ENCODE data around the gene RNF43.
"Not testable (repeated sequence)": the region's sequence is repeated elsewhere in the genome, so short reads cannot be mapped to it uniquely, and the experiment has no call there.

RNF43 gene

DNA sequence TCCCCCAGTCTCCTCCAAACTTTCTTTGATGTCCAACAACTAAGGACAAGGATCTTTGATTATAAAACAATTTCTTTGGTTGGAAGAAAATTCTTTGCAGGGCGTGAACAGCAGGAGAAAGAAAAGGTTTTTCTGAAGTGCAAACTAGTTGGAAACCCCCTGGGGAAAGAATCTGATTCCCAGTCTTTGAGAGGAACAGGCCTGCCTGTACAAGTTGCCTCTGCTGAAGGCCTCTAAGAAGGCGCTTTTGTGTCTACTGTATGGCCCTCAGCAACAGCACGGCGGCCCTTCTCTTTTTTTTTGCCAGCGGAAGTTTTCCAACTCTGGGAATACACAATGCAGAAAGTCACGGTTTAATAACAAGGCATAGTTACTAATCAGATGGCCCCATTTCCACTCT lies 14.0 kb downstream of the RNF43 start:
- DNase-seq, result no peak

DNA sequence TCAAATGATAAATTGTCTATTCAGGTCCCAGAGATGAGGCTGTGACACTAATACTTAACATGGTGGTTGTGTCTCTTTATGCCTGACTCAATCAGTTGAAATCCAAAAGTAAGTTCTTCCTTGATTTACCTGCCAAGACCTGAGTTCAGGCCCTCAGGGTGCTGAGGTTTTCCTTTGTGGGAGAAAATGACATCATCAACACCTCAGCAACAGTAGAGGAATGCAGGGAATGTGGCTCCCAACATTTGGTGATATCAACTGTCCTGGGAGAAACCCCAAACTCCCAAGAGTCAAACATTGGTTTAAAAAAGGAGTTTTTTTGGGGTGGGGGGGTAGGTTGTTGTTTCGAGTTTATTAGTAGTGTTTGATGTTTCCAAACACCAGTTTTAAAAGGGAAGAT lies 14.7 kb downstream of the RNF43 start:
- no peak for DNase-seq

DNA sequence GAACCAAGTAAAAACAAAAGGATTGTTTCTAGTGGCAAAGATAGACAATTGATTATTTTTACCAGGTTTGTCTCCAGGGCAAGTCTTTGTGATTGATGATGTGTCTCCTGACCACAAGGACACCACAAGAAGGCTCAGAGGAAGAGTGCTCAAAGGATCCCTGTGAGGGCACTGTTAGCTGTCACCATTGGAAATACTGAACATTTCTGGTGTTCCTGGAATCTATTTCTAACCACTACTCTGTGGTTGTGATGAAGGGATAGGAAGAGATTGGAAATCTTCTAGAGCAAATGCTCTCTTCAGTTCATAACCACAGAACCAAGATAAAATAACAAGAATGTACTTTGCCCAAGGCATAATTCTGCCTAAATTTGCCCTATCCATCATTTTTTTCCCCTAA lies 15.3 kb downstream of the RNF43 start:
- DNase-seq, result no peak

DNA sequence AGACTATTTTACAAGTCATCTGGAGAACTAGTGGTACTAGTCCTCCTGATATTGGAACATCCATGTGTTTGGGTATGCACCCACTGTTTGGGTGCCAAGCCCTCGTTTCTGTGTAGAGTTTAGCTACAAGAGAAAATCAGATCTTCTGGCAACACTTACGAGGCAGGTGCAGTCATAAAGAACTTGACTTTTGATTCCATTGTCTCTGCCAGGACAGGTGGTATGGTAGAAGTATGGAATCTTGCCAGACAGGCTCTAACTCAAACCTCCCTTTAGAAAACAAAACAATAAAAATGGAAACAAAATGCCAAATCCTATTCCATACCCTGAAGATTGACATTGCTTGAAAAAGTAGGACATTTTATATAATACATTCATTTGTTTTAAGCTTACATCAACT lies 16.0 kb downstream of the RNF43 start:
- DNase-seq, result no peak

DNA sequence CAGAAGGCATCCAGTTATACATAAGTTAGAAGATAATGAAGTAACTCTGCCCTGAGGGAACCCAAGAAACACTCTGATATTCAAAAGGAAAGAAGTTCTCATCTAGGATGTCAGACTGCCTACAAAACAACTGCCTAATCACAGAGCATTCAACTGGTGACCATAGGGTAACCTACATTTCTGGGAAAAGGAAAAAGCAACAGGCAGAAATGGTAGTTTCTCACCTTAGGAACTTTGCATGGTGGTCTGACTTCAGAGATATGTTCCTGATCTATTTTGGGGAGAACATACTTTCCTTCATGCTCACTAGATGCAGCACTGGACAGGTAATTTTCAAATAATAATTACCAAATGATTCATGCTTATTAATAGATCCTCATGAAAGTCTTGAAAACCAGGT lies 16.5 kb downstream of the RNF43 start:
- no peak for DNase-seq

DNA sequence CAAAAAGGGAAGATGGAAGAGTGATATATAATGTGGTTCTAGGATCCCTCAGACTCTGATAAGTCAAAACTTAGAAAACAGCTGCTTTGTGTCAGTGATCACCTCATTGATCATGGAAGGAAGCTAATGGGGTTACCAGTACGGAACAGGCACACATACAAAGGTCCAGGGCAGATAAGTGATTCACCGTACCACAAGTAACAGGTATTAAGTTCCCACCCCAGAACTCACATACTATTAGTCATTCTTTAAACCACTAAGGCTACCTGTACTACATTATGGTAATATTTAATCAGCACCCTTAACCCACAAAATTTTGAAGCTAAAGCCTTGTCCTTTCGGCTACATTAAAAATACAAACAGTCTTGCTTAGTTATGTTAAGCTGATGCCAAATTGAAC lies 17.4 kb downstream of the RNF43 start:
- DNase-seq, result no peak

DNA sequence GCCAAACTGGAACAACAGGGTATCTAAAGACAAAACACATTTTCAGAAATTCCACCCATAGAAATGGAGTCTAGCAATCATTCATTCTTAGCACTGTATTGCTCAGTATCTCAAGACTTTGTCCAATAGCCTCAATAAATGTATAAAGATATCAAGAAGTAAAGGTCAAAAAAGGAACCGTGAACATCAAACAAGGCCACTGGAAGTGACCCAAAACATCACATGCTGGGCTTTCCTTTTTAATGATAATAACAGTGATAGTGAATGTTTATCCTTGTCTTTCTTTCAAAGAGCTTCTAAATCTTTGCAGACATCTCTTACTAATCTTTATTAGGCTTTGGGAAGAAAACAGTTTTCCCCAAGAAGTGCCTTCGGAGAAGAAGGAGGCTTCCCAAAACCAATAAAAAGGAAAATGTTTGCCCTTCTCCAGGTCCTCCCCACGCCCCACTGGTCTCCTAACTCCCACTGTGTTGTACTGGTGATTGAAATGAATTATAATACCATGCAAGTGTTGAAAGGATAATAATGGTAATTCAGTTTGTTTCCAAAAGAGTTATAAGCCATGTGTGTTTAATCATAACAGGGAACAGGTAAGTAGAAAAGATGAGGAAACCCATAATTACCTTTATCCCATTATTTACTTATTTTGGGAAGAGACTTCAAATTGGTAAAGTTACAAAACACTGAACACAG lies 18.6 kb downstream of the RNF43 start:
- DNase-seq, result no peak

DNA sequence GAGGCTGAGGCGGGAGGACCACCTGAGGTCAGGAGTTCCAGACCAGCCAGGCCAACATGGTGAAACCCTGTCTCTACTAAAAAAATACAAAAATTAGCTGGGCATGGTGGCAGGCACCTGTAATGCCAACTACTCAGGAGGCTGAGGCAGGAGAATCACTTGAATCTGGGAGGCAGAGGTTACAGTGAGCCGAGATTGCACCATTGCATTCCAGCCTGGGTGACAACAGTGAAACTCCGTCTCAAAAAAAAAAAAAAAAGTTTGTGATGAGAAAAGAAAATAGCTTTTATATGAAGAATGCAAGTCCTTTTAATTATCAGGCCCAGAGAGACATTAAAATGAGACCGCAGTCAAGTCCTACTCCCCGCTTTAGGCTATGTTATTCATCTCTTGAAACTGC lies 19.9 kb downstream of the RNF43 start:
- not testable (repeated sequence) for DNase-seq

DNA sequence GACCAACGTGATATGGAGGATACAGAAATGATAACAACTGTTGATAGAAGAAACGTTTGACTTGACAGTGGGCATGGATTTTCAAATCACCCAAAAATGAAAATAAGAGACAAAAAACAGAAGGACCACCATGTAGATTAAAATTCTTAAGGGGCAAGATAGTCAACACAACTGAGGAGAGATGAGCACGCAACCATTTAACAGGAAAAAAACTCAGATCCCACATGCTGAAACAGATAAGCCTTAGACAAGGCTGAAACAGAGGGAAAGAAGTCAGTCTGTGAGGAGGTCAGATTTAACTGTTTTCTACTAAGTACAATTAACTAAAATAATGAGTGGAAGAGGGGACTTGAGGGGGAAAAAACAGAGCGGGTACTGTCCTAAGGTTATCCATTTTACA lies 21.2 kb downstream of the RNF43 start:
- no peak for DNase-seq

DNA sequence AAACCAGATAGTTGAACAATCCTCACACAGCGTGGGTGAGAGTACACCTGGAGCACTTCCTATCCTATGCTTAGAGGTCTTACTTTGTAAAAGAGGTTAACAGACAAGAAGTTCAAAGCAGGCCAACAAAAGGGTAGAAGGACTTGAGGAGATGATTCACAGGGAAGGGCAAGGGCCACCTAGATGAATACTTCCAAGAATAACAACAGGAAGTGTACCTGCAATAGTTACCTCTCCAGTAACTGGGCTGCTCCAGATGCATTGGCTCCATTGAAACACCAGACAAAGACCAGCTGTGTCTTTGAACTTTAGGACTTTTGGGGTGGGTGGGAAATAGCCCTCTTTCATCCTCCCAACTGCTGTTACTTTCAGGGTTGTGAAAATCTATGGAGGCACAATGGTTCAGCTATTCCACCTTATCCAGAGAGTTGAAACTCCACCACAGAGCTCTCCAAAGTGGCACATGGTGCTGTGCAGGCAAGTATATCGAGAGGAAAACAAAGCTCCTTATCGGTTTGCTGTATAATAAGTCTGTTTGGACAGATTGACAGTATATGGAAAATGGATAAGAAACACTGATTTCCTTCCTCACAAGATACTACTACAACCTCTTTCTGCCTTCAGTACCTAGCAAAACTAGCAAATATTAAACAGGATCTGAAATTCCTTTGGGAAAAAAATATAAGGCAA lies 22.7 kb downstream of the RNF43 start:
- DNase-seq, result no peak

DNA sequence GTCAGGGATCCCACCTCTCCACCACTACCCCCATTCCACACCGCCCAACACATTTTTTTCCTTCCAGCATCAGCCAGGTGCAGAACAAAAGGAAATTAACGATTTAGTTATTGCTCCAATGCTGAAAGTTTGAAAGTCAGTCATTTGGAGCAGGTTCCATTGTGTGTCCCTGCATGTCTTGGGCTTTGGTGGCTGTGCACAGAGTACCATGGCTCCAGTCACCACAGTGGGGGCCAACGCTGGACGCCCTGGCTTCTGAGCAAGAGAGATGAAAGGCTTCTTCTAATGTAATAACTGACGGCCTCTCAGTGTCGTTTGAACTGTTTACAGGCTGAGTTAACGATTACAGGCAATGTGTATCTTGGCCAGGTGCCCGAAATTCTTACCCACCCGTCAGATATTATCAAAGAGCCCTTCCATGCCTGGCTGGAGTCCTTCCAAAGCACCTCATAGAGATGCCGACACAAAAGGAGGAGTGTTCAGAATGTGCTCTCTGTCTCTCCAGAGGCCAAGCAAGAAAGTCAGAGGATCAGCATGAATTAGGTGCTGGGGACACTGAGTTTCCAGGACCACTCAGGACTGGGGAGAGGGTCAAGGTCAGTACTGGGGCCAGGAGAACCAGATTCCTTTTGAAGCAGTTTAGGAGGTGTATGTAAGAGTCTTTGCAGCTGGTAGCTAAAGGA lies 25.9 kb downstream of the RNF43 start:
- DNase-seq, result no peak

DNA sequence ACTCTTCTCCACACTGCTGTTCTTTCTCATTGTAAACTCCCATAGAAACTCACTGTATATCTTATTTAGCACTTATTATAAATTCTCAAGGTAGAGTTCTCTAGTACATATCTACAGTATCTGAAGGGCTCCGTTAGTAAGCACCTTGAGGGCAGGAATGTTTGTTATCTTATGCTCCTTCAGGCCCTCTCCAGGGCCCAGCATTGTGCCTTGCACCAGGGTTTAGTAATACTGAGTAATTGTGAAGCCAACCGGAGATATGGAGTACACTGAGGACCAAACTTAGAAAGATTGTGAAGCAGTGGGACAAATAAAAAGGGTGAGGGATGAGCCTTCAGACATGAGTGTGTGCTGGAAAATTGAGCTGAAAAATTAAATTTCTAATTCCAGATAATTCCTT lies 26.4 kb downstream of the RNF43 start:
- no peak for DNase-seq

DNA sequence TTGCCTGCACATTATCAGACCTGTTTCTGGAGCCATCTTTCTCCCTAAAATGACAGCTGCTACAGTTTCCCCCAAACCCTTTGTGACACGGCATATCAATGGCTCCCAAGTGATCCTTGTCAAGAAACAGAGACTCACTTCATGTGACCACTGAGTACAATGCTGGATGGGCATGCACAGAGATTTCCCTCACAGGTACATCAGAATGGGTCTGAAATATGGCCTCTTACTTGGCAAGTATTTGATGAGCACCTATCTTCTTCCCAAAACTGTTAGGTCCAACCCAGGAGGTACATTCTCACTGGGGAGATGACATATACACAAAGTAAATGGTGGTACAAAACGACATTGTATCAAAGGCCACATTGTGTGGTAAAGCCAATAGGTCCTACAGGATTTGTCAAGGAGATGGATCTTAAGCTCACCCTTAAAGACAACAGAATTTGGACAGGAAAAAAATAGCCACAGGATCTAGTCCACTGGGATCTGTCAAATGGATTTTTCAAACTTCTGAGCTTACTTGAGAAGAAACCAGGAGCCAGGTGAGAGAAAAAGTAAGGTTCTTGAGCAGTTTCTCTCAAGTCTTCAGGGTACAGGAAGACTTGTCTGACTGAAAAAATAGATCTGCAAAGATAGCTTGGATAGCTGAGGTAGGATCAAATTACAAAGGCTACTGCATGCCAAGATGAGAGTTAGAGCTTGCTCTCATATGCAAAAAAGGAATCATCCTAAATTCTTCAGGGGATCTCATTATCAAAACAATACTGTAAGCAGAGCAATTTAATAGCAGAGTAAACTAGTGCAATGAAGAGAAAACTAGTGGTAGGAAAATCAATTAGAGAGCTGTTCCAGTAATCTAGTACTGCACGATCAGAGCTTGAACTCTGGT lies 28.8 kb downstream of the RNF43 start:
- DNase-seq, result no peak

DNA sequence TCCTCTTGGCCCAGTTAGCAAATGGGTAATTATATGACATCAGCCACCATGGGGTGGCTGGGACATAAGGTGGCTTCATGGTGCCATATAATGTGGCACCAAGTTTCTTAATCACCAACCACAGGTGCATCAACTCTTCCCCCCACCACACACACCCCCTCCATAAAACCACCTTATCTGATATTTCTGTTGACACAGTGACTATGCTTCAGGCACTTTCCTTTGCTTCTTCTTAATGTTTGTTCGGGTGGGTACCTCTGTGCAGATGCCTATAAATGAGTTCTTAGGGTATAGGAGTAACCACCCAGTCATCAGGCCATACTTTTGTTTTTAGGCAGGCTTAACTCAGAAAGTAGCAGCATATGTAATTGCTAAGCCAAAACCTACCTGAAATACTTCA lies 29.5 kb downstream of the RNF43 start:
- no peak for DNase-seq

DNA sequence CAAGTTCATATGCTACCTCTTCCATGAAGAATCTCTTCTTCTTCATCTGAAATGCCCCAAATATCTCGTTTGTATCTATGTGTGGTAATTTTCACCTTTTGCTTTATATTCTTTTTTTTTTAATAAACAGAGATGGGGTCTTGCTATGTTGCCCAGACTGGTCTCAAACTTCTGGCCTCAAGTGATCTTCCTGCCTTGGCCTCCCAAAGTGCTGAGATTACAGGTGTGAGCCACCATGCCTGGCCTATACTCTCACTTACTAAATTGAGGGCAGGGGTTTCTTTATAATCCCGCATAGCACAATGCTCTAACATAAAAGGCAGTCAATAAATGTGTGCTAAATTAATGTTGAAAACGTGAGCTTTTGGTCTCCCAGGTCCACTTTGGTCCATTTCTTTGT lies 30.6 kb downstream of the RNF43 start:
- no peak for DNase-seq

DNA sequence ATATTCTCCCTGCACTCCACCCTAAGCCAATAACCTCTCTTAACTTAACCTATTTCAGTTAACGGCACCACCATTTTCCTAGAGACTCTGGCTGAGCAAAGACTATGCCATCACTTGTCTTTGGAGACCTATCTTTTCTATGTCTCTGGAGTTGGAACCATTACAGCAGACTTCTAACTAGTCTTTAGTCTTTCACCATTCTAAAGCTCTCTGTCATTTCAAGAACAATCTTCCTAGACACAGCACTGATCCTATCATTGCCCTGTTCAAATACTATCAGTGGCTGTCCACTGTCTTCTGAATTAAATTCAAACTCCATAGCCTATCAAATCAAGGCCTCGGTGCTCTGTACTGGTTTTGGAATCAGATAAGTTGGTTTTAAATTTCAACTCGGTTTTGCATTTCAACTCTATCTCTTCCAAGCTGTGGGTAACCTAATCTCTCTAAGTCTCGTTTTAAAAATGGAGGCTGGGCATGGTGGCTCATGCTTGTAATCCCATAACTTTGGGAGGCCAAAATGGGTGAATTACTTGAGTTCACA lies 31.9 kb downstream of the RNF43 start:
- DNase-seq, result no peak

DNA sequence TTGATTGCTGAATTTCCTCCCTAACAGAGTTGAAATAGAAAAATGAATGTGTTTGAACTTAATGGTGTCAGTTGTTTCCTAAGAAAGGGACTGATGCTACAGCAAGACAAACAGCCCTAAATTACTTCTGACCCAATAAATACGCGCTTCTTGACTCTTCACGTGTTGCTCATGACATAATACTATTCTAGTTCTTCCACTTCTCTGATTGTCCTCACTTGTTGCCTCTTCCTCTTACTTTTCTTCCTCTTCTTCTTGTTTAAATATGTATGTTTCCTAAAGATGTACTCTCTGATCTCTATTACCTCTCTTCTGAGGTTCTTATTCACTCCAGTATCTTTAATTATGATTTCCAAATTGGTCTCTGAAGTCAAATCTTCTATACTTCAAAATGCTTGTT lies 32.4 kb downstream of the RNF43 start:
- no peak for DNase-seq

DNA sequence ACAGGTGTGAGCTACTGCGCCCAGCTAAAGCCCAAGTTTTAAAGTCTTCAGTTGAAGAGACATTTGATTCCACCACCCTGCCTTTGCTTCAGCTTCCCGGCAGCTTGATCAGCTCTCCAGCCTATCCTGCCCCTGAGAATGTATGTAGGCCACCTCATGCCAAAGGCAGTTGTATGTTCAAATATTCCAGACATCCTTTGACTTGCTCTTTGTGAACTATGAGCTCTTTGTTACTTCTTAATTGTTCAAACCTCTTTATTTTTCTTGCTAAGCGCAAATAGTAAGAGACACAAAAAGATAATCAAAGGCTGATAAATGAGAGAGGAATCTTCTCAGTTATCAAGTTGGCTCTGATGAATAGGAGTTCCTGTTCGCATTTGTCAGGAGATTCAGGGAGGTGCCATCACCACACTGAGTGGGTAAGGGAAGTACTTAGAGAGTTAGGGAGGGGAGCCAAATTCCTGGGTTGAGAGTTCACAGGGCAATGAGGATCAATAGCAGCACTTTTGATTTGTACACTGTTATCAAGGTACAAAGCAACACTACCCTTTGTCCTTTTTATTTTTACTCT lies 33.4 kb downstream of the RNF43 start:
- DNase-seq, result no peak

DNA sequence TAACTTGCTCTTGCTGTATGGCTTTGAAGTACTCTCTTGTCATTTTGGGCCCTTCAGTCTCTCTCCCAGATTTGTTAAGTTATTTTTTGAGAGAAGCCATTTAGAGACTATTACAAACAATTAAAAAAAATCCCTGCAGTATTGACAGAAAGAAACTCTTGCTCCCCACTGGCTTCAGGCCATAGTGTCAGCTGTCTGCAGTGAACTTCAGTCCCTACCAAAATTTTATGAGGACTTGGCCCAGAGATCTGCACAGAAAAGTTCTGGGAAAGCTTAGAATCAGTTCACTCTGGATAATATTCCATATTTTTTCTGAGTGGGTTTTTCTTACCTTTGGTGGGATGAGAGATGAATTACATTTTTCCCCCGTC lies 34.5 kb downstream of the RNF43 start:
- no peak for DNase-seq

DNA sequence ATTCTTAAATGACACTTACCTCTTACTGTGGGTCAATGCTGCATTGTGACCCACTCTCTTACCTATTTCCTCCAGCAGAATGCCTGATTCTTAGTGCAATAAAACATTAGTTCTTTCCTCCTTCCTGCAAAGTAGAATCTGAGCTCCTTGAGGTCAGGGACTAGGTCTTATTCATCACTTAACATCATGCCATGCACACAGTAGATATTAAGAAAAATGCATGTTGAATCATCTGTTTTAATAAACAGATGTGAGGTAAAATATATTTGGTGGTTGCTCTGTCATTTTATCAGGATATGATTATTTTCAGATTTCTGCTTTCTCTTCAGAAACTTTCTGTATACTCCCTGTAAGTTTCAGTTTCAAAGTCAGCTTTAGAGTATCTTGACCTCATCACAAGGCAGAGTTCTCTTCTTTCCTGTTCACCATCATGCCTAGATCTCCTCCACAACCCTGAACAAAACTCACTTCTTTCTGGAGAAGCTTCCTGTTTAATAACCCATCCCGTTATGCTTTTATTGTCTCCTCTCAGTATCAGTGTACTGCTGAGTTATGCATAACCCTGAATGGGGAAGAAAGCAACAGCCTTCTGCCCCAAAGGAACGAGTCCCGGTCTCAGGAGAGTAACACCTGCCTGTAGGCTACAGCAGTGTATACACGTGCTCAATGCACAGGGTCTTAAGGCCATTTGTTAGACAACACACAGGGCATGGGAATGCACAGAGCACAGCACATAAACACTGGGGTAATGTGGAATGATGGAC lies 35.0 kb downstream of the RNF43 start:
- DNase-seq, result no peak

DNA sequence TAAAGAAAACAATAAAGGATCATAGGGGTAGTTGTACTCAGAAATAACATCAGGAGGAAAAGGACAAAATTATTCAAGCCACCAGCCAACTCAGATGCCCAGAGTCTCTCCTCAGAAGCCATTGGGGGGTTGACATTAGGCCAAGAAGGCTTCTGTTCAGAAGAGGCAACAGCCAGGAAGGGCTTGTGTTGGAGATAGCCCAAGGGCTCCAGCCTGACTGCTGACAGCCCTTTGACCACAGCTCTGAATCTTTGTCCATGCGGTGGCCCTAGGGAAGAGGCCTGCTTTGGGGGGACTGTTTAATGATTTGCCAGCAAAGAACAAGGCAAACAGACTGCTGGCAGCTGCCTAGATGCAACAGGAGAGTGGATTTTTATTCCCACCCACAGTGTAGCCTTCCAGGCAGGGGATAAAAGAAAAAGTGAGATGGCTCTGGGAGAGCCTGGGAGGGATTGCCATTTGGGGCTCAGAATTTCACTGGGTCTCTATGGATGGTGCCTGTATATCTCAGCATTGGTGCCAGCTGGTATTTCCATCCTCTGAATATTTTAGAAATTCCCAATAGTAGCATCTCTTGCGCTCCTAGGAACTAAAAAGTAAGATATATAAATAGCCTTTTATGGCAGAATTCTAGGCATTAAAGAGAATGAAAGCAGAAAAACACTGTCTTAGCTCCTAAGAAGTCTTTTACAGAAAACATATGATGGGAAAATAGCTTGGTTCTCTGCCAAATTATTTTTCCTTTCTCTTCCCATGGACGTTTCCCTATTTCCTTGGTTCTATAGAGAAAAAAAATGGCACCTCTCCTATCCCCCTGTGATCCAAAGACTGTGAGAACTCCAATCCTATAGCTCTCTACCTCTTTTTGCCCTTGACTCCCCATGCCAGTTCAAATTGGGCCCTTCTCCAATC lies 36.0 kb downstream of the RNF43 start:
- no peak for DNase-seq

Data from CD4-positive, alpha-beta T cell treated with Interferon alpha-2 for 1 hour (primary cell).